OCI-LY1 (cell line): ENCODE data around the gene POLK.

Source experiments
- CTCF ChIP-seq: fragments of 200-600 bp; sonication (generic), shearing (Covaris generic); IDR thresholded peaks from 2 replicates; pipeline ENCODE4 v1.5.1; 2017; ENCODE audit warnings: mild to moderate bottlenecking, antibody characterized with exemption, low read length, moderate library complexity, mixed read lengths
- EZH2 ChIP-seq: fragments of 200-600 bp; sonication (generic), shearing (Covaris generic); IDR thresholded peaks from 2 replicates; pipeline ENCODE4 v1.8.0; 2017; ENCODE audit warnings: borderline replicate concordance, mixed run types, mild to moderate bottlenecking, antibody characterized with exemption, low read length, moderate library complexity, mixed read lengths

GRCh38 chr5:75616971-75617621 is 105.4 kb downstream of the POLK start:
- TF ChIP-seq CTCF (no peak), EZH2 (no peak)
